H1 (cell line): Measurements from ENCODE around the gene CAV1. TPM values are rescaled to one million over a fixed set of nuclear protein-coding genes. Genes with fewer than 3 reads are reported as not detected.

Source experiments
- CTCF ChIA-PET: fragments of 300-600 bp; sonication (Branson Sonifier 250); formaldehyde crosslinking; loops from one replicate; lab custom pipeline; 2021; ENCODE audit not compliant: partially characterized antibody; lab: Charles Lee
- POLR2A ChIA-PET: fragments of 300-600 bp; sonication (Branson Sonifier 250); formaldehyde crosslinking; loops from one replicate; lab custom pipeline; 2021; ENCODE audit warnings: inconsistent platforms; ENCODE audit not compliant: partially characterized antibody; lab: Charles Lee
- DNase-seq, 2 experiments: peaks; one replicate each; pipeline versions ENCODE4 v3.0.0 to v3.0.0-alpha.2; 2010 to 2022; ENCODE audit warnings: low spot score in 2 of 2, low read depth in 1 of 2, mixed read lengths in 1 of 2
- FAIRE-seq: peaks from 2 replicates; lab custom pipeline; 2011; peaks lifted over from hg19 to GRCh38; lab: Jason Lieb, UNC
- H2AFZ ChIP-seq: 2 replicates; pipeline ENCODE4 v1.8.1; 2012; ENCODE audit warnings: low read length, inconsistent platforms
- H2AK5ac ChIP-seq: 2 replicates; pipeline ENCODE4 v1.6.1; 2013; ENCODE audit warnings: low read depth, low read length
- H2BK120ac ChIP-seq: replicated peaks from 2 replicates; pipeline ENCODE3; 2013; ENCODE audit warnings: low read depth, low read length, inconsistent platforms
- H2BK12ac ChIP-seq: 2 replicates; pipeline ENCODE4 v1.6.1; 2013; ENCODE audit warnings: low read depth, low read length
- H2BK15ac ChIP-seq: 2 replicates; pipeline ENCODE4 v1.6.1; 2013; ENCODE audit warnings: low read length
- H2BK20ac ChIP-seq: 2 replicates; pipeline ENCODE4 v1.6.1; 2013; ENCODE audit warnings: low read length
- H2BK5ac ChIP-seq: 2 replicates; pipeline ENCODE4 v1.6.1; 2013; ENCODE audit warnings: low read depth, low read length
- H3K14ac ChIP-seq: 2 replicates; pipeline ENCODE4 v1.6.1; 2013; ENCODE audit warnings: inconsistent platforms; ENCODE audit not compliant: insufficient read length
- H3K18ac ChIP-seq: 2 replicates; pipeline ENCODE4 v1.6.1; 2013; ENCODE audit warnings: low read length; ENCODE audit errors: extremely low read depth
- H3K23ac ChIP-seq: 2 replicates; pipeline ENCODE4 v1.6.1; 2013; ENCODE audit warnings: inconsistent platforms; ENCODE audit not compliant: insufficient read length
- H3K23me2 ChIP-seq: 2 replicates; pipeline ENCODE4 v1.6.1; 2013; ENCODE audit warnings: low read depth, low read length
- H3K27ac ChIP-seq: 2 replicates; pipeline ENCODE4 v1.6.1; 2011; ENCODE audit warnings: low read depth, low read length, inconsistent platforms
- H3K27me3 ChIP-seq, 4 experiments: replicated peaks in 1 of 4; 1 replicate in 1 of 4; 2 replicates in 3 of 4; pipeline versions ENCODE4 v1.6.1 to v1.8.1; 2011 to 2013; ENCODE audit warnings: low read length in 3 of 4, mild to moderate bottlenecking in 3 of 4, inconsistent platforms in 2 of 4, mixed read lengths in 2 of 4, moderate library complexity in 1 of 4; ENCODE audit not compliant: control insufficient read depth in 3 of 4, insufficient read depth in 3 of 4; ENCODE audit errors: extremely low read depth in 1 of 4
- H3K36me3 ChIP-seq, 4 experiments: 2 replicates each; pipeline versions ENCODE4 v1.6.1 to v1.8.1; 2011 to 2013; ENCODE audit warnings: mild to moderate bottlenecking in 4 of 4, low read length in 3 of 4, moderate library complexity in 2 of 4, control low read depth in 1 of 4, inconsistent platforms in 1 of 4; ENCODE audit not compliant: insufficient read depth in 4 of 4, control insufficient read depth in 2 of 4
- H3K4ac ChIP-seq: replicated peaks from 2 replicates; pipeline ENCODE3; 2013; ENCODE audit warnings: low read length, low read depth, mixed read lengths, inconsistent platforms; ENCODE audit not compliant: insufficient read length
- H3K4me1 ChIP-seq, 4 experiments: replicated peaks in 1 of 4; 1 replicate in 1 of 4; 2 replicates in 3 of 4; pipeline versions ENCODE4 v1.6.1 to v1.8.1; 2011 to 2013; ENCODE audit warnings: low read length in 3 of 4, inconsistent platforms in 2 of 4, mixed read lengths in 1 of 4; ENCODE audit not compliant: insufficient read depth in 4 of 4, control insufficient read depth in 3 of 4
- H3K4me2 ChIP-seq, 2 experiments: 2 replicates each; pipeline versions ENCODE4 v1.6.1 to v1.8.1; 2011 to 2013; ENCODE audit warnings: low read depth in 2 of 2, low read length in 2 of 2, control low read depth in 1 of 2, inconsistent platforms in 1 of 2, mild to moderate bottlenecking in 1 of 2; ENCODE audit not compliant: insufficient read depth in 1 of 2
- H3K4me3 ChIP-seq, 4 experiments: fragments of 200-600, 300-600 bp in 1 of 4; sonication (generic), shearing (Covaris generic), sonication (Bioruptor Twin) in 1 of 4; 2 replicates each; pipeline versions ENCODE4 v1.5.1 to v1.8.1; 2011 to 2016; ENCODE audit warnings: low read length in 4 of 4, low read depth in 3 of 4, control low read depth in 2 of 4, inconsistent platforms in 2 of 4, mild to moderate bottlenecking in 2 of 4, mixed read lengths in 1 of 4, moderate library complexity in 1 of 4; ENCODE audit not compliant: insufficient read depth in 2 of 4; ENCODE audit errors: extremely low read depth in 1 of 4
- H3K56ac ChIP-seq: replicated peaks from 2 replicates; pipeline ENCODE3; 2013; ENCODE audit warnings: low read depth, mild to moderate bottlenecking, mixed read lengths, low read length, inconsistent platforms; ENCODE audit not compliant: insufficient read length
- H3K79me1 ChIP-seq: 2 replicates; pipeline ENCODE4 v1.6.1; 2013; ENCODE audit warnings: low read depth, low read length, control low read depth
- H3K79me2 ChIP-seq, 2 experiments: 2 replicates each; pipeline versions ENCODE4 v1.6.1 to v1.8.1; 2012 to 2013; ENCODE audit warnings: low read length in 2 of 2, mild to moderate bottlenecking in 2 of 2, inconsistent platforms in 1 of 2; ENCODE audit not compliant: insufficient read depth in 2 of 2, control insufficient read depth in 1 of 2
- H3K9ac ChIP-seq, 4 experiments: replicated peaks in 1 of 4; 1 replicate in 1 of 4; 2 replicates in 3 of 4; pipeline versions ENCODE4 v1.6.1 to v1.8.1; 2011 to 2013; ENCODE audit warnings: low read depth in 3 of 4, low read length in 3 of 4, control low read depth in 2 of 4, mild to moderate bottlenecking in 2 of 4, moderate library complexity in 2 of 4, inconsistent platforms in 1 of 4; ENCODE audit errors: extremely low read depth in 1 of 4
- H3K9me3 ChIP-seq, 2 experiments: 2 replicates each; pipeline versions ENCODE4 v1.6.1 to v1.8.1; 2012 to 2013; ENCODE audit warnings: mild to moderate bottlenecking in 2 of 2, moderate library complexity in 2 of 2, control low read depth in 1 of 2, inconsistent platforms in 1 of 2, low read depth in 1 of 2, low read length in 1 of 2, mixed read lengths in 1 of 2; ENCODE audit not compliant: insufficient read depth in 2 of 2
- H4K20me1 ChIP-seq, 2 experiments: replicated peaks in 1 of 2; 2 replicates each; pipeline versions ENCODE3 to v1.8.1; 2011 to 2013; ENCODE audit warnings: inconsistent platforms in 2 of 2, low read length in 2 of 2, mild to moderate bottlenecking in 1 of 2; ENCODE audit not compliant: insufficient read depth in 2 of 2, control insufficient read depth in 1 of 2
- H4K5ac ChIP-seq: 2 replicates; pipeline ENCODE4 v1.6.1; 2013; ENCODE audit warnings: low read length, low read depth, mixed read lengths, inconsistent platforms; ENCODE audit not compliant: insufficient read length
- H4K8ac ChIP-seq: 2 replicates; pipeline ENCODE4 v1.8.0; 2013; ENCODE audit warnings: mild to moderate bottlenecking, moderate library complexity, low read length, inconsistent platforms; ENCODE audit not compliant: insufficient read depth; ENCODE audit errors: extremely low read depth
- H4K91ac ChIP-seq: replicated peaks from 2 replicates; pipeline ENCODE3; 2013; ENCODE audit warnings: low read length, mixed read lengths, inconsistent platforms; ENCODE audit not compliant: insufficient read length
- RBBP5 ChIP-seq: IDR thresholded peaks from 2 replicates; pipeline ENCODE4 v1.7.1; 2012; ENCODE audit warnings: low read depth, mild to moderate bottlenecking, inconsistent platforms, low read length, moderate library complexity, borderline replicate concordance
- RXRA ChIP-seq: IDR thresholded peaks from 2 replicates; pipeline ENCODE4 v1.6.1; 2011; ENCODE audit warnings: low read depth, mild to moderate bottlenecking, low read length, moderate library complexity; ENCODE audit not compliant: insufficient read depth
- WGBS, 2 experiments: shearing (Covaris generic) in 1 of 2; methylation state at CpG; one replicate each; pipeline versions ENCODE4 v1.1.6 to v1.1.7; 2013 to 2015; ENCODE audit warnings: low lambda C conversion rate in 2 of 2, mixed read lengths in 2 of 2, inconsistent platforms in 1 of 2, low coverage in 1 of 2, missing lambda C conversion rate in 1 of 2; ENCODE audit not compliant: insufficient replicate concordance in 2 of 2, insufficient coverage in 1 of 2, insufficient read length in 1 of 2; ENCODE audit errors: extremely low coverage in 1 of 2, missing lambda C conversion rate in 1 of 2; 5-methylcytosine and 5-hydroxymethylcytosine counted together
- polyA plus RNA-seq, 7 experiments: library from polyadenylated mRNA; depleted of rRNA in 3 of 7; stranded (reverse) in 5 of 7; unstranded in 2 of 7; fragments of >200 nt in 5 of 7; fragments of 200-250 nt in 2 of 7; gene quantifications; 1 replicate in 5 of 7; 2 replicates in 1 of 7; 4 replicates in 1 of 7; pipeline versions ENCODE4 v1.2.1 to v1.2.3, GENCODE V29; 2011 to 2013; ENCODE audit warnings: missing spikeins in 2 of 7, mixed read lengths in 2 of 7
- total RNA-seq: library from RNA; stranded (reverse); fragmentation: NEBNext Ultra II Directional; extraction: Animal tissue kit (Norgen Biotek cat#: 25700); gene quantifications from 2 replicates; pipeline ENCODE4 v1.2.1, GENCODE V29; 2021

The CAV1 gene
- total and polyA plus RNA-seq, 2 of the 8 experiments (the other 6 are each of a cell fraction or from before 2014, with no cell fraction given): 16.3 to 21.8 TPM

DNA sequence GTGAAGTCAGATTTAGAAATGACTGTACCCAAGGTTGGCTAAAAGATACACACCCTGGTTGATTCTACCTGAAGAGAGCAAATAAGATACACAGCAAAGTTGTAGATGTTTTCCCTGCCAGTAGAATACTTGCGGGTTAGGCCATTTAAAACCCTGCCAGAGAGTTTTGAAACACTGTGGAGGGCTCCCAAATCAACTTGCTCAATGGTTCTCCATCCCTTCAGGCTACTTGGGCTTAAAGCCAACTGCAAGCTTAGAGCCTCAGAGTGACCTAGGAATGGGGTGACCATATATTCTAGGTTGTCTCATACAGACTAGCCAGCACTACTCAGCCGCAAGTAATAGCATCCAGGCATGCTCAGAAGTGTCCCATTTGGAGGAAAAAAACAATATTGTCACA, 10.0 kb downstream of the CAV1 start:
- 92% methylated on average over 2 of the region's 2 CpGs; no CpG with 5 or more reads in 1 of the 2 experiments for WGBS, 2 experiments
- Histone ChIP-seq H3K27me3 (no peaks in the 10 kb centered on the region), H3K18ac (no peak overlapping the region), H3K23ac (no peak overlapping the region), H3K23me2 (no peaks in the 10 kb centered on the region), H3K79me1 (no peaks in the 10 kb centered on the region; the same call in 1 of the 2 replicates), H3K9ac (no peak overlapping the region), H3K4me2 (no peak overlapping the region), H2BK120ac (no peak overlapping the region), H3K4ac (no peak overlapping the region), H3K56ac (no peak overlapping the region), H4K91ac (no peak overlapping the region), H2BK5ac (no peak overlapping the region), H3K79me2 (no peaks in the 10 kb centered on the region), H3K14ac (no peak overlapping the region), H4K5ac (no peak overlapping the region), H2BK20ac (no peak overlapping the region), H2BK12ac (no peak overlapping the region), H3K9me3 (no peaks in the 10 kb centered on the region), H2AFZ (no peak overlapping the region), H4K8ac (no peak overlapping the region), H3K4me3 (no peak overlapping the region), H3K4me1 (peaks cover 0 to 2% (median 0%) of the 10 kb centered on the region in 4 experiments; a peak in 1 of 7 replicates), H3K36me3 (no peaks in the 10 kb centered on the region), H2BK15ac (no peak overlapping the region), H3K27ac (no peak overlapping the region), H2AK5ac (no peak overlapping the region), H4K20me1 (no peaks in the 10 kb centered on the region)
- no peak for DNase-seq
- POLR2A ChIA-PET: no interaction called here
- no peak for TF ChIP-seq RBBP5
- TF ChIP-seq RXRA: no peak
- CTCF ChIA-PET: interaction anchor here (4.3 kb wide), 1 partner anchor 9 kb away, joined by 22 read pairs; the partner anchor contains the start of gene CAV1
- no peak for FAIRE-seq
